ENCODE measurements around the gene RIC8A.

The RIC8A gene

DNA sequence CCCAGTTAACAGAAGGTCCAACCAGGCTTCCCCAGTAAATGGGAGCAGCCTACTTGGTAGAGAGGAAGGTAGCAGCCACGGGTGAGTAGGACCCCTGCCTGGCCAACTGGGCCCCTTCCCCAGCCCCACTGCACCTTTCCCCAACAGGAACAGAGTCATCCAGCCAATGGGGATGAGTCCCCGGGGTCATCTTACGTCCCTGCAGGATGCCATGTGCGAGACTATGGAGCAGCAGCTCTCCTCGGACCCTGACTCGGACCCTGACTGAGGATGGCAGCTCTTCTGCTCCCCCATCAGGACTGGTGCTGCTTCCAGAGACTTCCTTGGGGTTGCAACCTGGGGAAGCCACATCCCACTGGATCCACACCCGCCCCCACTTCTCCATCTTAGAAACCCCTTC lies 6.6 kb downstream of the RIC8A start:
- Histone ChIP-seq H3K79me2 (ENCODE audit: low read length) (peaks cover 16% of the 10 kb centered on the region), H4K20me1 (ENCODE audit: insufficient read depth, low read length) (no peaks in the 10 kb centered on the region), H3K9ac (ENCODE audit: low read length) (no peak overlapping the region), H3K9me3 (ENCODE audit: insufficient read depth, low read length) (no peaks in the 10 kb centered on the region), H3K4me2 (ENCODE audit: low read length) (no peak overlapping the region), H3K27ac (ENCODE audit: low read length) (no peak overlapping the region), H3K36me3 (replicated peaks; ENCODE audit: low read depth, low read length) (peaks cover 51% of the 10 kb centered on the region), H3K4me1 (ENCODE audit: low read length) (peaks cover 9% of the 10 kb centered on the region), H3K27me3 (ENCODE audit: low read depth, low read length) (no peaks in the 10 kb centered on the region), H2AFZ (ENCODE audit: low read depth, low read length) (no peak overlapping the region), H3K4me3 (ENCODE audit: low read length) (no peak overlapping the region)
- TF ChIP-seq EZH2phosphoT487 (IDR thresholded peaks at IDR 0.05; ENCODE audit: low read depth): no peak
- TF ChIP-seq, protein P1, sequence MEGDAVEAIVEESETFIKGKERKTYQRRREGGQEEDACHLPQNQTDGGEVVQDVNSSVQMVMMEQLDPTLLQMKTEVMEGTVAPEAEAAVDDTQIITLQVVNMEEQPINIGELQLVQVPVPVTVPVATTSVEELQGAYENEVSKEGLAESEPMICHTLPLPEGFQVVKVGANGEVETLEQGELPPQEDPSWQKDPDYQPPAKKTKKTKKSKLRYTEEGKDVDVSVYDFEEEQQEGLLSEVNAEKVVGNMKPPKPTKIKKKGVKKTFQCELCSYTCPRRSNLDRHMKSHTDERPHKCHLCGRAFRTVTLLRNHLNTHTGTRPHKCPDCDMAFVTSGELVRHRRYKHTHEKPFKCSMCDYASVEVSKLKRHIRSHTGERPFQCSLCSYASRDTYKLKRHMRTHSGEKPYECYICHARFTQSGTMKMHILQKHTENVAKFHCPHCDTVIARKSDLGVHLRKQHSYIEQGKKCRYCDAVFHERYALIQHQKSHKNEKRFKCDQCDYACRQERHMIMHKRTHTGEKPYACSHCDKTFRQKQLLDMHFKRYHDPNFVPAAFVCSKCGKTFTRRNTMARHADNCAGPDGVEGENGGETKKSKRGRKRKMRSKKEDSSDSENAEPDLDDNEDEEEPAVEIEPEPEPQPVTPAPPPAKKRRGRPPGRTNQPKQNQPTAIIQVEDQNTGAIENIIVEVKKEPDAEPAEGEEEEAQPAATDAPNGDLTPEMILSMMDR (IDR thresholded peaks at IDR 0.05; ENCODE audit: low read depth, low read length): no peak

DNA sequence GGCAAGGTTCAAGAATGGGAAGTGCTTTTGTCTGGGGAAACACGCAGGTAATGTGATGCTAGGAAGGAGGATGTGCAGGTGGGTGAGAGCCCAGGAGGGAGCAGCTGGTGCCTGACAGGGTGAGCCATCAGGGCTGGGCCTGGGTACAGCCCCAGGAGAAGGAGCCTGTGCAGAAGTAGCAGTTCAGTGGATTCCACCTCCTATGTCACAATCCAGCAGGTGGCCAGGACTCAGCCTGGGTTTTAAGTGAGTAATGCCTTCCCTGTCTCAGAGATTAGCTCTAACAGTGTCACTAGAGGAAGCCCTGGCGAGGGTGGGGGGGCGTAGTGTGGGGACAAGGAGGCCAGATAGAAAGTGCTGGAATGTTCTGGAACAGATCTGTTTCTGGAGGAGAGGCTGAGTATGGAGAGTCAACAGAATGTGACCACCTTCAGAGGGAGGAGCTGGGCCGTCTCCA lies 8.1 kb downstream of the RIC8A start:
- no peak overlapping the region for H3K4me2 ChIP-seq (ENCODE audit: low read length)
- no peaks in the 10 kb centered on the region for H3K4me1 ChIP-seq (ENCODE audit: low read length)
- TF ChIP-seq EZH2phosphoT487 (IDR thresholded peaks at IDR 0.05; ENCODE audit: low read depth): no peak
- TF ChIP-seq, protein P1 (IDR thresholded peaks at IDR 0.05; ENCODE audit: low read depth, low read length): no peak
- H4K20me1 ChIP-seq (ENCODE audit: insufficient read depth, low read length): no peaks in the 10 kb centered on the region
- no peak overlapping the region for H2AFZ ChIP-seq (ENCODE audit: low read depth, low read length)
- H3K9me3 ChIP-seq (ENCODE audit: insufficient read depth, low read length): no peaks in the 10 kb centered on the region
- H3K4me3 ChIP-seq (ENCODE audit: low read length): no peak overlapping the region
- H3K9ac ChIP-seq (ENCODE audit: low read length): no peak overlapping the region
- no peaks in the 10 kb centered on the region for H3K27me3 ChIP-seq (ENCODE audit: low read depth, low read length)
- no peak overlapping the region for H3K27ac ChIP-seq (ENCODE audit: low read length)
- H3K36me3 ChIP-seq (replicated peaks; ENCODE audit: low read depth, low read length): peaks cover 38% of the 10 kb centered on the region
- peaks cover under 1% of the 10 kb centered on the region; the same call in 1 of the 2 replicates for H3K79me2 ChIP-seq (ENCODE audit: low read length)

DNA sequence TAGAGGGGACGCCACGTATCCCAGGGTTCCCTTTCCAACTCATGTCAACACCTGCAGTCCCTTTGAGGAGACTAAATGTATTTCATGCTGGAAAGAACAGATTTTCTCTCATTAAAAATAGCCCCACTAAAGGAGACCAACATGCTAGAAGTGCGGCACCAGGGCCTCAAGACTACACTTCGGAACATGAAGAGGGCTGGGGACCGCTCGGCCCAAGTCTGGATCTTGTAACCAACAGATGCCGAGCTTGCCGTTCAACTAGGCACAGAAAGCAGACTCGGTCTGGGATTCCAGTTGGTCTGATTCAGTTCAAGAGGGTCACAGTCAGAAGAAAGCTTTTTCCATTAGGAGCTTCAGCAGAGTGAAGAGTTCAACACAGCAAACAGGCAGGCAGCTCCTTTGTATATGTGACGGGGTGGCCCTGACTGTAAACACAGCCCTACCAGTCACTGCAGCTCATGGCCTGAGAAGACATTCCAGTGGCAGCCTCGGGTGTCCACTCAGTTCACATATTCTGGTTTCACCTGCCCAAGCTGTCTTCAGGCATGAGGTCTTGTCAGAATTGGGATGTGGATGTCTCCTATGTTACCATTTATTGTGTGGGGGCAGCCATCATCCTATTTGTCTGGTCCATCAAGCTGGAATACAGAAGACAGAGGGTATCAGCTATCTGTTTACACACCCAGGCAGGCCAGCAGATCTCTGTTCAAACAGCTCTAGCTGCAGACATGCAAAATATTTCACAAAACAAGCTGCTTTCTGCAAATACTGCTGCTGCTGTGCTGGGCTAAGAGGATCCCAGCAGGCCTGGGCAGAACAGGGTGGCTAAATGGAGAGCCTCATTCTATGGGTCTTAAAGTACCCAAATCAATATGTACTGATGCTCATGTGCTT lies 8.8 kb downstream of the RIC8A start:
- Histone ChIP-seq H3K27ac (ENCODE audit: low read length) (no peak overlapping the region), H3K4me2 (ENCODE audit: low read length) (no peak overlapping the region), H3K4me3 (ENCODE audit: low read length) (no peak overlapping the region), H2AFZ (ENCODE audit: low read depth, low read length) (no peak overlapping the region), H3K27me3 (ENCODE audit: low read depth, low read length) (no peaks in the 10 kb centered on the region), H3K4me1 (ENCODE audit: low read length) (no peaks in the 10 kb centered on the region), H3K9me3 (ENCODE audit: insufficient read depth, low read length) (no peaks in the 10 kb centered on the region), H4K20me1 (ENCODE audit: insufficient read depth, low read length) (no peaks in the 10 kb centered on the region), H3K36me3 (replicated peaks; ENCODE audit: low read depth, low read length) (peaks cover 31% of the 10 kb centered on the region), H3K9ac (ENCODE audit: low read length) (no peak overlapping the region), H3K79me2 (ENCODE audit: low read length) (no peaks in the 10 kb centered on the region)
- TF ChIP-seq EZH2phosphoT487 (IDR thresholded peaks at IDR 0.05; ENCODE audit: low read depth): no peak
- TF ChIP-seq, protein P1 (IDR thresholded peaks at IDR 0.05; ENCODE audit: low read depth, low read length): no peak

DNA sequence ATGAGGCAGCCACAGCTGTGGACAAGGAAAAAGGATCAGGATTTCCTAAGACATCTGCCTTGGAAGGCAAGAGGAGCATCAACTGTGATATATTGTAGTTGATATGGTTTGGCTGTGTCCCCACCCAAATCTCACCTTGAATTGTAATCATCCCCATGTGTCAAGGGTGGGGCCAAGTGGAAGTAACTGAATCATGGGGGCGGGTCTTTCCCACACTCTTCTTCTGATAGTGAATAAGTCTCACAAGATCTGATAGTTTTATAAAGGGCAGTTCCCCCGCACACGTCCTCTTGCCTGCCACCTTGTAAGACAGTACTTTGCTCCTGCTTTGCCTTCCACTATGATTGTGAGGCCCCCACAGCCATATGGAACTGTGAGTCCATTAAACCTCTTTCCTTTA lies 10.2 kb downstream of the RIC8A start:
- H2AFZ ChIP-seq (ENCODE audit: low read depth, low read length): no peak overlapping the region
- no peak overlapping the region for H3K4me3 ChIP-seq (ENCODE audit: low read length)
- TF ChIP-seq, protein P1 (IDR thresholded peaks at IDR 0.05; ENCODE audit: low read depth, low read length): no peak
- no peak for TF ChIP-seq EZH2phosphoT487 (IDR thresholded peaks at IDR 0.05; ENCODE audit: low read depth)
- no peaks in the 10 kb centered on the region for H3K27me3 ChIP-seq (ENCODE audit: low read depth, low read length)
- no peaks in the 10 kb centered on the region for H3K79me2 ChIP-seq (ENCODE audit: low read length)
- H4K20me1 ChIP-seq (ENCODE audit: insufficient read depth, low read length): no peaks in the 10 kb centered on the region
- H3K4me1 ChIP-seq (ENCODE audit: low read length): no peaks in the 10 kb centered on the region
- H3K36me3 ChIP-seq (replicated peaks; ENCODE audit: low read depth, low read length): peaks cover 20% of the 10 kb centered on the region
- no peak overlapping the region for H3K4me2 ChIP-seq (ENCODE audit: low read length)
- H3K9me3 ChIP-seq (ENCODE audit: insufficient read depth, low read length): no peaks in the 10 kb centered on the region
- H3K27ac ChIP-seq (ENCODE audit: low read length): no peak overlapping the region
- H3K9ac ChIP-seq (ENCODE audit: low read length): no peak overlapping the region
